Small intestine (tissue), 7 donors: Measurements from ENCODE around the gene MAST2. TPM values are rescaled to one million over a fixed set of nuclear protein-coding genes. Genes with fewer than 3 reads are reported as not detected.
"Not testable (repeated sequence)": the region's sequence is repeated elsewhere in the genome, so short reads cannot be mapped to it uniquely, and the experiment has no call there.

ENCODE experiments used
- DNase-seq, 2 donors: peaks; one replicate each; pipeline versions ENCODE4 v3.0.0 to v3.0.0-alpha.2; 2013
- FAIRE-seq: peaks from 2 replicates; lab custom pipeline; 2012; peaks lifted over from hg19 to GRCh38; lab: Jason Lieb, UNC
- H3K27ac ChIP-seq, 3 donors: one replicate each; pipeline ENCODE4 v1.5.1; 2013; ENCODE audit warnings: low read length in 2 of 3, mild to moderate bottlenecking in 2 of 3, control low read depth in 1 of 3, inconsistent platforms in 1 of 3, low read depth in 1 of 3, moderate library complexity in 1 of 3
- H3K27me3 ChIP-seq, 3 donors: one replicate each; pipeline ENCODE4 v1.6.1; 2013; ENCODE audit warnings: low read length in 3 of 3, inconsistent platforms in 1 of 3; ENCODE audit not compliant: control insufficient read depth in 3 of 3, insufficient read depth in 3 of 3
- H3K36me3 ChIP-seq, 3 donors: one replicate each; pipeline ENCODE4 v1.6.1; 2013; ENCODE audit warnings: low read length in 3 of 3, inconsistent platforms in 1 of 3, low read depth in 1 of 3, mild to moderate bottlenecking in 1 of 3, moderate library complexity in 1 of 3; ENCODE audit not compliant: control insufficient read depth in 3 of 3, insufficient read depth in 2 of 3
- H3K4me1 ChIP-seq, 3 donors: one replicate each; pipeline ENCODE4 v1.6.1; 2013; ENCODE audit warnings: low read length in 2 of 3, inconsistent platforms in 1 of 3, low read depth in 1 of 3, mild to moderate bottlenecking in 1 of 3, moderate library complexity in 1 of 3; ENCODE audit not compliant: control insufficient read depth in 3 of 3, insufficient read depth in 2 of 3
- H3K4me3 ChIP-seq, 3 donors: one replicate each; pipeline ENCODE4 v1.5.1; 2013; ENCODE audit warnings: low read length in 3 of 3, control low read depth in 1 of 3, inconsistent platforms in 1 of 3, low read depth in 1 of 3, mild to moderate bottlenecking in 1 of 3, moderate library complexity in 1 of 3
- H3K9me3 ChIP-seq, 2 donors: one replicate each; pipeline ENCODE4 v1.6.1; 2013; ENCODE audit warnings: low read depth in 1 of 2, low read length in 1 of 2; ENCODE audit not compliant: control insufficient read depth in 2 of 2, insufficient read depth in 1 of 2
- WGBS, 3 donors: extraction: QIAGEN DNeasy Blood & Tissue Kit; methylation state at CpG; one replicate each; pipeline ENCODE4 v1.1.7; 2013; 5-methylcytosine and 5-hydroxymethylcytosine counted together
- polyA plus RNA-seq, 4 donors: library from polyadenylated mRNA; stranded (reverse) in 3 of 4; unstranded in 1 of 4; fragments of 200-250 nt in 3 of 4; fragments of 120-200 nt in 1 of 4; gene quantifications; one replicate each; pipeline versions ENCODE4 v1.2.1 to v1.2.3, GENCODE V29; 2013
- donor health status: healthy with polysubstance abuse.
- donor health status: control.
- donor health status: control.
- donor health status: Bipolar disorder and iron deficiency.
- donor health status: healthy.

Gene MAST2
- polyA plus RNA-seq, 4 donors = 23.3 to 70.2 (median 41.8) TPM

DNA sequence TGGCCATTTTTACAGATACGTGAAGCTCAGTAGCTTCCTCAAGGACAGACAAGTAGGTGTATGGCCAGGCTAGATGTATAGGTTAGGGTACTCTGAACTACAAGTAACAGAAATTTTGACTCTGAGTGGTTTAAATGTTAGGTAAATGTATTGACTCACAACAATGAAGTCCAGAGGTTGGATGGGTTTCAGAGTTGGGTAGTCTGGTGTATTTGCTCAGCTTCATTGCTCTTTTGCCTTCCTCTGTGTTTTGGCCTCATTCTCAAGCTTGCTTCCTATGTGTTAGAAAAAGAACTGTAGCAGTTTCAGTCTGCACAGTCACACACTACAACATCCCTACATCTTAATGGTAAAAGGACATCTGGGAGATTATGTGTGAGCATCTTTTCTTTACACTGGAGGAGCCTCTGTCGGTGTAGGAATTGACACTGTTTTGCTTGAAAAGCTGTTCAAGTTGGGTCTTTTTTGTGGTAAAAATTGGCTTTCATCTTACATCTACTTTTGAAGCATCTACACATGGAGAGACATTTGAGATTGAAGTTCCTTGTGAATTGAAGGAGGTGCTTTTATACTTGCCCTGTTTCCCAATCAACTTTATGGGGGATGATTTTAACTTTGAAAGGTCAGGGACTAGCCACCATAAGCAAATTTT, 64.4 kb downstream of the MAST2 start:
- H3K27me3 ChIP-seq = no peaks in the 10 kb centered on the region
- no peaks in the 10 kb centered on the region for H3K4me1 ChIP-seq
- WGBS, 3 donors = 96 to 100% (median 98%) methylated on average over 2 of the region's 2 CpGs
- DNase-seq (no peak), FAIRE-seq (no peak)
- H3K36me3 ChIP-seq = peaks cover 0 to 3% (median 0%) of the 10 kb centered on the region in 3 donors
- no peak overlapping the region for H3K4me3 ChIP-seq
- no peak overlapping the region for H3K27ac ChIP-seq
- H3K9me3 ChIP-seq = peaks cover 0 to 5% of the 10 kb centered on the region in 2 donors

DNA sequence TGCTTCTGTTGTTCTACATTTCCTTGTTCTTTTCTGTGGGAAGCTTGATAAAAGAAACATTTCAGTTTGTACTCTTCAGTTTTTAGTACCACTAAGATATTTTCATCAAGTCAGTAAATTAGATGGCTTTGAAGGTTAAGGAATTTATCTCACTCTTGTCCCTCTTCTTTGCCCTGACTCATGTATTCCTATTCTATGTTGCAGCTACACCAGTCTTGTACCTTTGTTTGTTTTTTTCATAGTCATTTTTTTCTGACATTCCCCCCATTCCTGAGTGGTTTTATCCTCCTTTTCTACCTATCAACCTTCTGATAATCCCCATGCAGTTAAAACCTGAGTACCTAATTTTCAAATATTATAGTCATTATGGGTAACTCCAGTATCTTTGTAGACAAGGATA, 65.4 kb downstream of the MAST2 start:
- no peak overlapping the region for H3K4me3 ChIP-seq
- DNase-seq (no peak), FAIRE-seq (no peak)
- H3K27me3 ChIP-seq = no peaks in the 10 kb centered on the region
- no peaks in the 10 kb centered on the region for H3K4me1 ChIP-seq
- no peak overlapping the region for H3K27ac ChIP-seq
- H3K9me3 ChIP-seq = peaks cover 0 to 5% of the 10 kb centered on the region in 2 donors
- H3K36me3 ChIP-seq = peaks cover 0 to 6% (median 0%) of the 10 kb centered on the region in 3 donors

DNA sequence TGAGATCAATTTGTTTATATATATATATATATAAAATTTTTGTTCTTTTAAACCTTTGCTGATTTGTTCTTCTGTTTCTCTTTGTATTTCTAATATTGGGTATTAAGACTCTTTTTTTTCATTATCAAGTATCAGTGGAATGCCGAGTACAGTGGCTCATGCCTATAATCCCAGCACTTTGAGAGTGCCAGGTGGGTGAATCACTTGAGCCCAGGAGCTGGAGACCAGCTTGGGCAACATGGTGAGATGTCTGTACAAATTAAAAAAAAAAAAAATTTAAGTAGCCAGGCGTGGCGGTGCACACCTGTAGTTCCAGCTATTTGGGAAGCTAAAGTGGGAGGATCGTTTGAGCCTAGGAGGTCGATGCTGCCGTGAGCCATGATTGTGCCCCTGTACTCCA, 67.1 kb downstream of the MAST2 start:
- no peak overlapping the region for H3K27ac ChIP-seq
- WGBS, 3 donors = 96 to 98% (median 97%) methylated on average over 6 of the region's 6 CpGs
- peaks cover 0 to 5% of the 10 kb centered on the region in 2 donors for H3K9me3 ChIP-seq
- H3K4me3 ChIP-seq = no peak overlapping the region
- H3K4me1 ChIP-seq = no peaks in the 10 kb centered on the region
- H3K36me3 ChIP-seq = peaks cover 0 to 6% (median 0%) of the 10 kb centered on the region in 3 donors
- H3K27me3 ChIP-seq = no peaks in the 10 kb centered on the region
- FAIRE-seq (no peak), DNase-seq (no peak)

DNA sequence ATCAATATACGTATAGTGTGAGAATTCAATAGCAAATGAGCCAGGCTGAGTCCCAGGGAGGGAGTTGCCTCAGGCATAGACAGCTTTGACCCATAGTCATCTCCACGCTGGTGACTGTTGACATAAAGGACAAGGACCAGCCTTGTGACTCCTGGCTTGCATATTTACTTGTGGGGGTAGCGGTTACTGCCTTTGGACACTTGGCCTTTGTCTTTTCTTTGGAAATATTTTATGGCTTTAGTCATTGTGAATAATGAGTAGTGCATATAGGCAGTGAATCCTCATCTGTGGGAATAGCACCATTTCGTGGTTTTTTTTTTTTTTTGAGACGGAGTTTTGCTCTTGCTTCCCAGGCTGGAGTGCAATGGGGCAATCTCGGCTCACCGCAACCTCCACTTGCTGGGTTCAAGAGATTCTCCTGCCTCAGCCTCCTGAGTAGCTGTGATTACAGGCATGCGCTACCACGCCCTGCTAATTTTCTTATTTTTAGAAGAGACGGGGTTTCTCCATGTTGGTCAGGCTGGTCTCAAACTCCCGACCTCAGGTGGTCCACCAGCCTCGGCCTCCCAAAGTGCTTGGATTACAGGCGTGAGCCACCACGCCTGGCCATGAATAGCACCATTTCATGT, 68.9 kb downstream of the MAST2 start:
- DNase-seq = peak in 1 of 2 donors; percentile 64
- peak overlapping the region in 1 of 3 donors; percentile 15 for H3K27ac ChIP-seq
- H3K4me1 ChIP-seq, H3K4me3 ChIP-seq, H3K9me3 ChIP-seq, FAIRE-seq, H3K36me3 ChIP-seq, H3K27me3 ChIP-seq: not testable (repeated sequence)
- WGBS, 3 donors = 90 to 94% (median 94%) methylated on average over 14 of the region's 14 CpGs

DNA sequence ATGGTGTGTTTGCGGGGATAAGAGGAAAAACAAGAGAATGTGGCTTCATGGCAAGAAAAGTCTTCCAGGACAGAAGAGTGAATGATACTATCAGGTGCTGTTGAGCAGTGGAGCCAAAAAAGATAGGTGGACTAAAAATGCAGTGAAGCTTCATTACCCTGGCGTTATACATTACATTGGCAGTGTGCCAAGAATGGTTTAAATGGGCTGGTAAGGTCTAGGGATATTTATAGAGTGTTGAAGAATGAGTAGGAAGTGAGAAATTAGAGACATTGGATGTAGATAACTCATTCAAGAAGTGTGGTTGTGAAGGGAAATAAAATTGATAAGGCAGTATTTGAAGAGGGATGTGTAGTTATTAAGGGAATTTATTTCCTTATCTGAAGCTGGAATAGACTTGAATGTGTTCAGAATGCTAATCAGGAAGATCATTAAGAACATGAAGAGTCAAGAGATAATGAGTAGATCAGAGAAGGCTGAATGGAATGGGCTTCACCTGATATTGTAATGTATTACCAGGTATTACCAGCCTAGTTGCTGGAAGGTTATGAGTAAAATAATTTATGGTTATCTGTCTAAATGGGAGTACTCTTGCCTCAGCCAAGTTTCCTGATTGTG, 72.7 kb downstream of the MAST2 start:
- Histone ChIP-seq H3K36me3 (peaks cover 0 to 3% (median 0%) of the 10 kb centered on the region in 3 donors), H3K27ac (no peak overlapping the region), H3K4me3 (no peak overlapping the region), H3K9me3 (peaks cover 0 to 5% of the 10 kb centered on the region in 2 donors), H3K4me1 (peaks cover 0 to 2% (median 0%) of the 10 kb centered on the region in 3 donors), H3K27me3 (no peaks in the 10 kb centered on the region)
- WGBS, 3 donors = 62 to 72% (median 65%) methylated on average over 2 of the region's 2 CpGs
- no peak for FAIRE-seq
- no peak for DNase-seq

DNA sequence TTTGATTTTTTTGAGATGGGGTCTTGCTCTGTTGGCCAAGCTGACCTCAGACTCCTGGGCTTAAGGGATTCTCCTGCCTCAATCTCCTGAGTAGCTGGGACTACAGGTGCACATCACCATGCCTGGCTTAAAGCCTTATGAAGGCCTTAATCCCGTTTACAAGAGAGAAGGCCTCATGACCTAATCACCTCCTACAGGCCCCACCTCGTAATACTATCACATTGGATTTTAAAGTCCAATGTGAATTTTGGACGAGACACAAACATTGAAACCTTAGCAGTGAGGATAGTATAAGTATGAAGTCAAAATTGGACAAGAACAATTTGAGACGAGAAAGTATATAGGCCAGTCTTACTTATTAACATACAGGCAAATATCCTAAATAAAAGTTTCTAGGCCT, 73.9 kb downstream of the MAST2 start:
- Histone ChIP-seq H3K9me3 (peaks cover 0 to 4% of the 10 kb centered on the region in 2 donors), H3K4me3 (no peak overlapping the region), H3K27me3 (no peaks in the 10 kb centered on the region), H3K27ac (no peak overlapping the region), H3K36me3 (peaks cover 0 to 3% (median 0%) of the 10 kb centered on the region in 3 donors), H3K4me1 (peaks cover 0 to 2% (median 0%) of the 10 kb centered on the region in 3 donors)
- no peak for DNase-seq
- no peak for FAIRE-seq
- WGBS, 3 donors = 56 to 77% (median 74%) methylated on average over 4 of the region's 4 CpGs

DNA sequence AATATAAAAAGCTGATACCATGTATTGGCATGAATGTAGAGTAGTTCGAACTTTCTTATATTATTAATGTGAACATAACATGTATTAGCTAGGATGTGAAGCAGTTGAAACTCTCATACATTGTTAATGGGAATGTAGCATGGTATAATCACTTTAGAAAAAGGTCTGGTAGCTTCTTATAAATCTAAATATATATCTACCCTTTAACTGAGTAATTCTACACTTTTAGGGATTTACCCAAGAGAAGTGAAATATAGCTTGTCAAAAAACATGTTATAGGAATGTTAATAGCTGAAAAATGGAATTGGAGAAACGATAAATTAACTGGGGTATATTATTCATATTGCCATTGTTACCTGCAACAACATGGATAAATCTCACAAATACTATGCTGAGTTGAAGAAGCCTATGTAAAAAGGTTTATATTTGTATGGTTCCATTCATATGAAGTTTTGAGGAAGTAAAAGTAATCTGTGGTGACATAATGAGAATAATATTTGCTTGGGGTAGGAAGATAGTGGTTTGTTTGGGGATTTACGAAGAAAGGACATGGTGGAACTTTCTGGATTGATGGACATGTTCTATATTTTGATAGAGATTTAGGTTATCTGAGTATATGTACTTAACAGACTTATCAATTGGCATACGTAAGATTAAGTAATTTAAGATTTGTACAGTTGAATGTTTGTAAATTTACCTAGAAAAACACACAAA, 76.6 kb downstream of the MAST2 start:
- Histone ChIP-seq H3K36me3 (no peaks in the 10 kb centered on the region), H3K27ac (no peak overlapping the region), H3K9me3 (no peaks in the 10 kb centered on the region), H3K27me3 (no peaks in the 10 kb centered on the region), H3K4me3 (no peak overlapping the region), H3K4me1 (peaks cover 0 to 2% (median 0%) of the 10 kb centered on the region in 3 donors)
- WGBS, 3 donors = 75 to 90% (median 90%) methylated on average over 4 of the region's 4 CpGs
- DNase-seq = no peak
- FAIRE-seq = no peak

DNA sequence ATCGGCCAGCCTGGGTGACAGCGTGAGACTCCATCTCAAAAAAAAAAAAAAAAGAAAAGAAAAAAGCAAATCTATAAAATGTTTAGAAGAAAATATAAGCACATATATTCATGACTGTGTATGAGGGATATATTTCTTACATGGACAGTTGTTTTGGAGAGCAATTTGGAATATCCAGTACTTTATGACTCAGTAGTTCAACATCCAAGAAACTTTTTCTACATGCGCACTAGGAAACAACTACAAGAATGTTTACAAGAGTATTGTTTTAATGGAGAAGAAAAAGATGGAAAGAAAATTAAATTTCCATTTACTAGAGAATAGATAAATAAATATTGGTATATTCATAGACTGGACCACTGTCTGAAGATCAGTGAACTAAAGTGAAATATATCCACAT, 77.5 kb downstream of the MAST2 start:
- no peak overlapping the region for H3K27ac ChIP-seq
- FAIRE-seq = no peak
- H3K27me3 ChIP-seq = no peaks in the 10 kb centered on the region
- DNase-seq = no peak
- H3K36me3 ChIP-seq = no peaks in the 10 kb centered on the region
- H3K4me3 ChIP-seq = no peak overlapping the region
- WGBS, 3 donors = 90 to 100% (median 99%) methylated on average over 3 of the region's 3 CpGs
- H3K9me3 ChIP-seq = no peaks in the 10 kb centered on the region
- peaks cover 0 to 2% (median 0%) of the 10 kb centered on the region in 3 donors for H3K4me1 ChIP-seq
